K562 (cell line): ENCODE results near the gene NRM. TPM values are rescaled to one million over a fixed set of nuclear protein-coding genes. Genes with fewer than 3 reads are reported as not detected.

Experiments
- CCNT2 ChIP-seq: IDR thresholded peaks from 2 replicates; pipeline ENCODE4 v1.6.1; 2011; ENCODE audit warnings: borderline replicate concordance, low read depth, mild to moderate bottlenecking, moderate library complexity, mixed read lengths, low read length; ENCODE audit not compliant: insufficient read length; ENCODE audit errors: extremely low read depth
- DPF2 ChIP-seq: fragments of 450-650 bp; IDR thresholded peaks from 2 replicates; pipeline ENCODE4 v1.6.1; 2016
- E2F5 ChIP-seq: sonication (generic); formaldehyde crosslinking; IDR thresholded peaks from 2 replicates; pipeline ENCODE4 v1.8.0; 2022; ENCODE audit warnings: mild to moderate bottlenecking, missing genetic modification reagents
- ERF ChIP-seq: fragments of 450-650 bp; formaldehyde crosslinking; IDR thresholded peaks from 2 replicates; pipeline ENCODE4 v1.4.0; 2020; ENCODE audit warnings: mild to moderate bottlenecking, mixed read lengths
- ETV5 ChIP-seq: sonication (generic); formaldehyde crosslinking; IDR thresholded peaks from 2 replicates; pipeline ENCODE4 v1.4.0; 2020; ENCODE audit warnings: low read depth, mild to moderate bottlenecking, missing genetic modification reagents
- GABPB1 ChIP-seq: sonication (generic); formaldehyde crosslinking; IDR thresholded peaks from 2 replicates; pipeline ENCODE4 v1.8.0; 2022; ENCODE audit warnings: mild to moderate bottlenecking, missing genetic modification reagents
- MYBL2 ChIP-seq, 2 experiments: fragments of 450-650 bp in 1 of 2; sonication (generic) in 1 of 2; formaldehyde crosslinking in 1 of 2; IDR thresholded peaks; 2 replicates each; pipeline versions ENCODE4 v1.6.1 to v1.8.1; 2017 to 2022; ENCODE audit warnings: borderline replicate concordance in 1 of 2, inconsistent platforms in 1 of 2, low read depth in 1 of 2, mild to moderate bottlenecking in 1 of 2, missing genetic modification reagents in 1 of 2, moderate library complexity in 1 of 2
- NKRF ChIP-seq: fragments of 450-650 bp; IDR thresholded peaks from 2 replicates; pipeline ENCODE4 v1.6.1; 2016; ENCODE audit warnings: borderline replicate concordance
- NR3C1 ChIP-seq: sonication (generic); formaldehyde crosslinking; IDR thresholded peaks from 2 replicates; pipeline ENCODE4 v1.8.1; 2022; ENCODE audit warnings: missing genetic modification reagents
- RBM22 ChIP-seq: fragments of 200-400 bp; formaldehyde crosslinking; IDR thresholded peaks from 2 replicates; pipeline ENCODE4 v1.6.1; 2018; ENCODE audit warnings: low read length, low read depth; ENCODE audit not compliant: poor library complexity, severe bottlenecking
- SMAD4 ChIP-seq: fragments of 250-450 bp; sonication (Bioruptor Pico); conservative IDR thresholded peaks from 2 replicates; pipeline ENCODE4 v1.8.0; 2021; ENCODE audit warnings: inconsistent platforms, mild to moderate bottlenecking, moderate library complexity
- SP1 ChIP-seq: sonication (generic); formaldehyde crosslinking; IDR thresholded peaks from 2 replicates; pipeline ENCODE4 v1.8.1; 2022; ENCODE audit warnings: mild to moderate bottlenecking, missing genetic modification reagents
- TAF7 ChIP-seq: fragments of 450-650 bp; IDR thresholded peaks from 2 replicates; pipeline ENCODE4 v1.6.1; 2016; ENCODE audit warnings: missing genetic modification characterization, missing compliant biosample characterization
- TARDBP ChIP-seq: fragments of 450-650 bp; IDR thresholded peaks from 2 replicates; pipeline ENCODE4 v1.6.1; 2016
- TBL1XR1 ChIP-seq, 2 experiments: IDR thresholded peaks; 2 replicates each; pipeline ENCODE4 v1.6.1; 2012; ENCODE audit warnings: improper control_type of control experiment in 2 of 2, low read length in 2 of 2, mild to moderate bottlenecking in 1 of 2
- TCF7 ChIP-seq: sonication (generic); IDR thresholded peaks from 2 replicates; pipeline ENCODE4 v1.6.1; 2016; ENCODE audit warnings: antibody characterized with exemption, borderline replicate concordance
- ZNF518B ChIP-seq: fragments of 250-450 bp; sonication (Bioruptor Pico); IDR thresholded peaks from 2 replicates; pipeline ENCODE4 v1.5.0; 2021; ENCODE audit warnings: mild to moderate bottlenecking, moderate library complexity
- ZNF740 ChIP-seq, 3 experiments: fragments of 200-800 bp in 1 of 3; sonication (Bioruptor generic) in 1 of 3; sonication (generic) in 1 of 3; formaldehyde crosslinking in 1 of 3; IDR thresholded peaks; 2 replicates each; pipeline versions ENCODE4 v1.6.1 to v1.8.0; 2016 to 2022; ENCODE audit warnings: mild to moderate bottlenecking in 2 of 3, missing compliant biosample characterization in 2 of 3, missing genetic modification characterization in 2 of 3, missing genetic modification reagents in 1 of 3
- polyA plus RNA-seq, 8 experiments: library from polyadenylated mRNA; depleted of rRNA in 4 of 8; stranded (reverse) in 5 of 8; unstranded in 3 of 8; fragments of >200 nt; fragmentation: Nextera tagmentation in 2 of 8; fragmentation: Illumina TruSeq in 1 of 8; extraction: Ambion mirVana in 2 of 8; extraction: Trizol in 1 of 8; gene quantifications; 2 replicates each; pipeline versions ENCODE4 v1.2.1 to v1.2.3, GENCODE V29; 2011 to 2014; ENCODE audit warnings: inconsistent platforms in 1 of 8, missing spikeins in 1 of 8
- total RNA-seq, 7 experiments: library from RNA; depleted of rRNA in 6 of 7; stranded (reverse); fragments of >200 nt in 6 of 7; fragmentation: Illumina TruSeq in 2 of 7; extraction: Trizol in 2 of 7; gene quantifications; 2 replicates each; pipeline versions ENCODE4 v1.2.1 to v1.2.3, GENCODE V29; 2011 to 2021; ENCODE audit warnings: low replicate concordance in 1 of 7

The NRM gene
- total and polyA plus RNA-seq, 9 of the 15 experiments (the other 6 are each of a cell fraction or from before 2014, with no cell fraction given) = 9.7 to 58.2 (median 18.1) TPM

- TF ChIP-seq ZNF518B (CRISPR knock-in tag) (no peak), ERF (CRISPR knock-in tag) (no peak), ZNF740 (CRISPR knock-in tag; IDR thresholded peaks at IDR 0.05) (0 out of 2 replicates have a peak, but pooled peaks have one; percentile 24), ZNF740 (tag; IDR thresholded peaks at IDR 0.05) (no peak), DPF2 (no peak), E2F5 (CRISPR knock-in tag) (peak; percentile 84; the same call in 1 of the 2 replicates), GABPB1 (CRISPR knock-in tag) (peak; percentile 68; the same call in 1 of the 2 replicates), MYBL2 (IDR thresholded peaks at IDR 0.05; ENCODE audit: low read depth) (no peak), MYBL2 (CRISPR knock-in tag; IDR thresholded peaks at IDR 0.05; ENCODE audit: borderline replicate concordance) (no peak), NR3C1 (no peak), CCNT2 (peak; percentile 69), TBL1XR1 (IDR thresholded peaks at IDR 0.05; ENCODE audit: low read length in 2 of 2) (no peak), NKRF (peak; percentile 75; the same call in 1 of the 2 replicates), RBM22 (peak; percentile 57), TAF7 (peak; percentile 40; the same call in 1 of the 2 replicates), TARDBP (peak; percentile 44; the same call in 1 of the 2 replicates), ETV5 (CRISPR knock-in tag) (peak; percentile 60), SP1 (CRISPR knock-in tag) (peak; percentile 86), TCF7 (0 out of 2 replicates have a peak, but pooled peaks have one; percentile 31), SMAD4 (CRISPR knock-in tag) (peak; percentile 65; the same call in 1 of the 2 replicates)
Measured at GRCh38 chr6:30647242-30648116, 43.3 kb downstream of the NRM start (continued).
